IPS DF 4.7 (cell line): ENCODE measurements around the gene GRM4.

Experiments
- DNase-seq: peaks from one replicate; pipeline ENCODE4 v3.0.0-alpha.2; 2013; ENCODE audit warnings: low spot score; ENCODE audit errors: extremely low read depth

Gene GRM4

DNA sequence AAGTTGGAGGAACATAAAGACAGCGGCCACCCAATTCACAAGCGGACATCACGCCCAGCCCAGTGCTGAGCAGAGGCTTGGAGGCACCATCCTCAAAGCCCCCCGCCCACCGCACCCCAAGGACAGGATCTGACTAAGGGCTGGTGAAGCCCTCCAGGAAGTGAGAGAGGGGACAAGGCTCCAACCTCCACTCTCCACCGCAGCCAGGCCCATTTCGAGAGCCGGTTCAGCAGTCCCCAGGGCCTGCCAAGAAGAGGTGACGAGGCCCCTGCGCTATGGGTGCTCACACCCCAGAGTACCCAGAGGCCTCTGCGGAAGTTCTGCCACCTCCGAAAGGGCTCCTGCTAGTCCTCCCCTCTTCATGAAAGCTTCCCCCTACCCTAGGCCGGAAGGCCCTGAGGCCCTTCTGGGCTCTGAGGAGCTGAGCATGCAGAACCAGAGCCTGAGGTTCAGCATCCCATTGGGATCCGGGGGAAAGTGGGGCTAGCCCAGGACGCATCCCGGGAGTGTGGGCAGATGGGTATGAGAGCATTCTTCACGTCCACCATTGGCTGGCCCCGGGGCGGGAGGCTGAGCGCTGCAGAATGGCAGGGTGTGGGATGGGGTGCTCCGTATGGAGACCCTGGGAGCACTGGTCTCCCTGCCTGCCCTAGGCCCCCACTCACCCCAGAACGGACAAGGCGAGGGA lies 2.5 kb downstream of the GRM4 start:
- DNase-seq = no peak

DNA sequence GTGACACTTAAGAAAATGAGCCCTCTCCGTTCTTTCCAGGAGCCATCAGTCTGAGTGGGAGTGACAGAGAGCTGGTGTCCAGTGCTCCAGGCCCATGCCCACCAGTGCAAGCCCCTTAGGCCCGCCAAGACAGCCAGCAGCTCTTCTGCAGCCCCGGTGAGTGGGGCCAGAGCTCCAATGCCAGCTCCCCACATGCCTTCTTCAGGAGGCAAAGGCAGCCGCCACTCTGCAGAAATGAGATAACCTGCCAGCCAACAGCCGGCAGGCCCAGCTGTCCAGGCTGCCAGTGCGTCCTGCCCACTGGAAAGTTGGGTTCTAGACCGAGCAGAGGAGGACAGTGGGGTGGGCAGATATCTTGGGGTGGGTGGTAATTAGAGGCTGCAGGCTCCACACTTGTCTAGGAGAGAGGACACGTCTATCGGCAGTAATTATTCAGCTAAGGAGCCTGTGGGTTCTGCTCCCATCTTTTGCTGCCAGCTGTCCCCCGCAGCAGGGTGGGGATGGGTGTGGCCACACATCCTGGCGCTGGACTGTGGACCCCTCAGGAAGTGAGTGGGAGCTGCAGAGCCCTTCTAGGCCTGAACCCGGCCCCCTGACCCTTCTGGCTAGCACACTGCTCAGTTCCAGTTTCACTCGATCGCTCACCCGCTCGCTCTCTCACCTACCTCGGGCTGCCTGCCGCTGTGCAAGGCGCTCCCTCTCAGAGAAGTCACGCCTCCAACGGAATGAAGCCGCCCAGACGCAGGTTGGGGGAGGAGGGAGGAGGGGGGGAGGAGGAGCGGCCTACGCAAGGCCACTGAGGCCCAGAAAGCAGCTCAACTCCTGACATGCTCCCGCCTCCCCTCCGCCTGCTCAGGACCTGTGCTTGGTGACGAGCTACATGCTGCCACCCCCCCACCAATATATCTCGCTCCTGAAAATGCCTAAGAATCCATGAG lies 3.6 kb downstream of the GRM4 start:
- no peak for DNase-seq

DNA sequence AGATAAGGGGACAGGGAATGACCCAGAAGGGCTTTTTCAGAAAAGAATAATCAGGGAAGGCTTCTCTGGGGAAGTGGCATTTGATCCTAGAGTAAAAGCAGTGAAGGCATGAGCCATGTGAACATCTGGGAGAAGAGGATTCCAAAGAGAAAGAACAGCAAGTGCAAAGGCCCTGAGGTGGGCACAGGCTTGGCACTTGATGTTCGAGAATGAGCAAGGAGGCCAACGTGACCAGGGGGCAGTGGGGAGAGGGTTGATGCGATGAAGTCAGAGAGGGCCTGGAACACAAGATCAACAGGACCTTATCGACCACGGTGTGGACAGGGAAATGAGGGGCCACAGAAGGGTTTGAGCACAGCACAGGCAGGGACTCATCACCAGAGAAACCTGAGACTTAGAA lies 5.8 kb downstream of the GRM4 start:
- no peak for DNase-seq

DNA sequence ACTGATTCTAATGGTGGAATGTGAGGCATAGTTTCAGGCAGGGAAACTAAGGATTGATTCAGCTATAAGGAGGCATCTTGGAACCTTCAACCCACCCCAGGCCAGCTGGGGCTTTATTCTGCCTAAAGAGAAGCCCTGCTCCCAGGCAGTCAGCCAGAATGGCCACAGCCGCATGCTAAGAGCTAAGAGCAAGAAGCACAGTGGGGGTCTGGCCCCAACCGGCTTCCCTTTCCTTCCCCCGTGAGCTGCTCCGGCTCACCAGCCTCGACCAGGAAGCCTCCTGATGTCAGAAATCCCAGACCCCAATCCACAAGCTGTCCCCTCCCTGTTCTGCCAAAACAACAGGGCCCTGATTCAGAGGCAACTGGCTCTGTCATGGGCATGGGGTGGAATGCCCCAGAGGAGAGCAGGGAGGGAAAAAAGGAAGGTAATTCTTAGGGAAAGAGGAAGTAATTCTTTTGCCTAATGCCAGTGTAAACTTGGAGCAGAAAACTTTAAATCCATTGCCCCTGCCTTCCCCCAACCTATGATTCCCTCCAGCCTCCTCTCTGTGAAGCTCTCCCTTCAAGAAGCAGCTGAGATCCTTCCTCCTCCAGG lies 6.9 kb downstream of the GRM4 start:
- no peak for DNase-seq

DNA sequence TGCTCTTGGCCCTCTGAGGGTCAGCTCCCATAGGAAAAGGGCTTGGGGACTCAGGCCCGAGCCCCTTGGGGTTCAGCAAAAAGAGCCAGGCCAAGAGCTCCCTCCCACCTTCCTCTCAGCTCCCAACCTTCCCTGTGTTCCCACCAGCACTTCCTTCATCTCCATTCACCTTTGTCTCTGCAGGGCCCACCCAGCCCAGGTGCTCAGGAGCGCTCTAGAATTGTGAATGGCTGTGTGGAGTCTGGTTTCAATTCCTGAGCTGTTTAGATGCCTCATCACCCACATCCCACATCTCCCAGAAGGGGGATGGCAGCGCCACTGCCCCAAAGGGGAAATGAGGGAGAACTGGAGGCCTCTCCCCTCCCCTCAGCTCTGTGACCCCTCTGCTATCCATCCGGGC lies 7.7 kb downstream of the GRM4 start:
- no peak for DNase-seq

DNA sequence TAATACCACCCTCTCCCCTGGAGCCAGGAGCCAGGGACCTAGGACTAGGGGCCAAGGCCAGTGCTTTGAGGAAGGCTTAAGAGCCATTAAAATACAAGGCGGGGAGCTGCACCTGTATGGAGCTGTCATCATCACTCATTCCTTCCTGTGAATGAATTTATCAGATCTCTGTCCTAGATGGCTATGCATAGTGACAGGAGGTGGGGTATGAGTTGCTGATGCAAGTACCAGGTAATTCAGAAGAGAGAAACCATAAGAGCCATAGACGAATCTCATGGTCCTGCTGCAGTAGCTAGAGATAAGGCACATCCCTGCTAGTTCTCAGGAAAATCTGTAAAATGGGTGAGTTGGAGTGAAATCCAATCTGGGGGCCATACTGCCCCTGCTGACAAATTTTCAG lies 10.3 kb downstream of the GRM4 start:
- DNase-seq = no peak

DNA sequence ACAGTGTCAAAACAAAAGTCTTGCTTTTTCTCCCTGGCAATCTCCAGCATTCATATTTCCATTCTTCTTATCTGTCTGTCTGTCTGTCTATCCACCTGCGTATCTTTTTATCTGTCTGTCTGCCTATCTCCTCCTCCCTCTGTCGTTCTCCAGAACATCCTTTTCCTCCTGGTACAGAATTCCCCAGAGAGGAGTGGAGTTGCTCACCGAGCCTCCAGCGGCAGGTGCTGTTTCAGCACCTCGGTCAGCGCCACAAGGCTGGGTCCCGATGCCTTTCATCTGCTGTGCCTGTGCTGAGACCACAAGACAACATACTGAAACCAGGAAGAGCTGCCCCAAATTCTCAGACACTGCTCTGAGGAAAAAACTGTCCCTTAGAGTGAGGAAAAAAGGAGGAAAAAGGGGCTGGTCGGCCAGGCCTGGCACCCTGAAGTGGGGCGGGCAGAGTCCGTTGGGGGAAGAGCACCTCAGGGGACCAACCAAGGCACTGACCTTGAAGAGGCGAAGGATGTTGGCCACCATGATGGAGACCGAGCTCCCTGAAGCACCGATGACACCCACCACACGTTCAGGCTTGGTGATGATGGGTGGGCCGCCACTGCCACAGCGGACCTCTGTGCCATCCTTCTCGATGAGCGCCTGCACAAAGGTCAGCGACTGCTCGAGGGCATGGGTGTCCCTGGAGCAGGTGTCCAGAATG lies 13.3 kb downstream of the GRM4 start:
- DNase-seq = no peak

DNA sequence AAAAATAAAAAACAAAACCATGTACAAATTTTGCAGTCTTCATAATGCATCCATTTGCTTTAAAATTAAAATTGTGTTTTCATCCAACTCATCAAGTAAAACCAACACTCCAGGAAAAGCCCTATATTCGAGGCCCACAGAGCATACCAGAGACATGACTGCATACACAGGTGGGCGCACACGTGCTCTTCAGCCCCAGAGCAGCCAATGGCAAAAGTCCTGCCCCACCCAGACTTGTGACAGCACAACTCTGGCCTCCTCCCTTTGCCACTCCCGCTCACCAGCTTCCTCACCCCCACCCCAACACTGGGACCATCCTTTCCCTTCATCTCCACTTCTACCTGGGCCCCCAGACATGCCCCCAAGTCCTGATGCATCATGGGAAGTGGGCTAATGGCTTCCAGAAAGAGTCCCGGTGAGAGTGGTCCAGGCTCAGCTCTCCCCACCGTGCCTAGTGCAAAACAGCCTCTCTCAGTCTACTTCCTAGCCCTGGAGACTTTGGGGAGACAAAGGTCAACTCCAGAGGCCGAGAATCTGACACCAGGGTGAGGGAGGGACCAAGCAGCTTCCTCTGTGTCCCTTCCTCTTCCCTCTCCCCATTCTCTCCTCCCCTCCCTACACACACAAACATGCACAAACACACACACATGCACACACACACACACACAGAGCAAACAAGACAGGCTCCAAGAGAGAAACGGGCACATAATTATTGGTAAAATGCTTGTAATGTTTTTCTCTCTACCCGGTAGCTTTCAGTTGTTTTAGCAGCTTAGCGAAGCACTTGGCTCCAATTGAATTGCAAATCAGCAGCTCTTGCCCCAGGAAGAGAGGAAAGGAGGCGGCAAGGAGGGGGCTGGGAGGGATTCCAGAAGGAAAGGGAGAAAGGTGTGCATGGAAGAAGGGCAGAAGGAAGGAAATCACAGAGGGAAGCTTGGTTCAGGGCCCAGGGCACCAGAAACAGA lies 14.3 kb downstream of the GRM4 start:
- DNase-seq = no peak

DNA sequence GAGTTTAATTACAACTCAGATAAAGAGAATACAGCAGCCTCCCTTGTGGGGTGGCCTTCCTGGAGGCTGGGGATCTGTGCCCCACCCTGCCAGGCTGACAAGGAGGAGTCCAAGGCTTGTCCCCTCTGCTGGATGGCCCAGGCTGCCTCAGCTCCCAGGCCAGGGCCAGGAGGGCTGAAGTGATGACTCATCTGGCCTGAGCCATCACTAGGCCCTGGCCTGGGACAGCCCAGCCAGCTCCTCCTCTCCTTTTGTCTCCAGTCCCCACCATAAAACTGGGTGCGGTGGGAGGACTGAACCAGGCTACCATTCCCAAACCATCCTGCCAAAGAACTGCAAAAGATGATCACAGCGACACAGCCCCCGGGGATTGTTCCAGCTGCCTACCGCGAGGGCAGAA lies 15.0 kb downstream of the GRM4 start:
- DNase-seq = no peak

DNA sequence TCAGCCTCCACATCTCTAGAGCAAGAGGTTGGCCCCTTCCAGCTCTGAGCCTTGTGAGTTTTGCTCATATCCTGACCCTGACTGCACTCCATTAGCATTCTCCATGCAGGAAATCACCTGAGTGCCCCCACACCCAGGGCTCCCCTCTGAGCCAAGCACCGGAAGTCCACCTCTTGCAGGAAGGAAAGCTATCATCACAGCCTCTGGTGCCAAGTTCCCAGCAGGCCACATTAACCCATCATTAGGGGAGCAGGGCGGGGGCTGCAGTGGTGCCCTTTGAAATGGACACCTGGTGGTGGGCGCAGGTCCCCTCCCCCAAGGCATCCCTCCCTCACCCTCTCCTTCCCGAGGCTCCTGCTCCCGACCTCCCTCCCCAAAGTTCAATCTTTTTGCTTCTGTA lies 16.1 kb downstream of the GRM4 start:
- no peak for DNase-seq

DNA sequence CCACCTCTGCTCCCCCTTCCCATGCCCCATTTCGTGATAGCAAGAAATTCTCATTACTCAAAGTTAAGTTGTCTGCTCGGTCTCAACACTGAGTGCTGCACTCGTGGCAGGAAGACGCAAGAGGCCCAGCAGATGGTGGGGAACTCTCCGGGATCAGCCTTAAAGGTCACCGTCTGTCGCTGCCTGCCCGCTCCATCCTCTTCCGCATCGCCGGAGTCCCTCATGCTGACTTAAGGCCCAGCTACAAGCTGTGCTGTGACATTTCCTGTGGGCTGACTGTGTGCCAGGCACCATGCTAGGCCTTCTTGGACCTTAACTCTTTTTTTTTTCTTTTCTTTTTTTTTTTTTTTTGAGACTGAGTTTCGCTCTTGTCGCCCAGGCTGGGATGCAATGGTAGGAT lies 17.8 kb downstream of the GRM4 start:
- no peak for DNase-seq

DNA sequence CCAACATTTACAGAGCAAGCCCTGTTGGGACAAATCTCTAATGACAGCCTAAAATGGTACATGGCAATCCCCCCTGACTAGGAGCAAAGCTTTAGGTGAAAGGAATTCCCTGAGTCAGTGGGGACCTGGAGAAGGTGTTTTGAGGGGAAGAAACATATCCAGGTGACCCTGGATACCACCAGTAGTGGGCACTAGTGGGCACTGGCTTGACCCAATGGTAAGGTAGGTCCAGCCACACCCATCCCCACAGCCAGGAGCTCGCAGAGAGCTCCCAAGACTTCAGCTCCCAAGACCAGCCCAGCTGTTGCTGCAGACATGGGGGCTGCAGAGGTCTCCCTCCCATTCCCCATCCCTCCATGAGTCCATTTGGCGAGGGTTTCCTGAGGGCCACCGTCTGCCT lies 19.5 kb downstream of the GRM4 start:
- no peak for DNase-seq

DNA sequence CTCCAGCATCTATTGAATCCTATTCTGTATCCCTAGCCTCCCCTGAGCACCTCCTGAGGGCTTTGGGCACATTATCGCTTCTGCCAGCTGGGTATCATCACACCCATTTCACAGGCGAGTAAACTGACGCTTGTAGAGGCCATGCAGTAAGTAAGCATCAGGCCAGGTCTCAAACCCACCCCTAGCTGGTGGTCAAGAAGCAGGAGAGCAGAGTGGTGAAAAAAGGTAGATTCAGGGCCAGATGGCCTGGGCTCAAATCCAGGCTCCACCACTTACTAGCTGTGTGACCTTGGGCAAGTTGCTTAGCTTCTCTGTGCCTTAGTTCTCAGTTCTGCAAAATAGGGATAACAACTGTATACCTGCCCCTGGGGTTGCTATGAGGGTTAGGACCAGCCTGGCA lies 19.9 kb downstream of the GRM4 start:
- DNase-seq = no peak

DNA sequence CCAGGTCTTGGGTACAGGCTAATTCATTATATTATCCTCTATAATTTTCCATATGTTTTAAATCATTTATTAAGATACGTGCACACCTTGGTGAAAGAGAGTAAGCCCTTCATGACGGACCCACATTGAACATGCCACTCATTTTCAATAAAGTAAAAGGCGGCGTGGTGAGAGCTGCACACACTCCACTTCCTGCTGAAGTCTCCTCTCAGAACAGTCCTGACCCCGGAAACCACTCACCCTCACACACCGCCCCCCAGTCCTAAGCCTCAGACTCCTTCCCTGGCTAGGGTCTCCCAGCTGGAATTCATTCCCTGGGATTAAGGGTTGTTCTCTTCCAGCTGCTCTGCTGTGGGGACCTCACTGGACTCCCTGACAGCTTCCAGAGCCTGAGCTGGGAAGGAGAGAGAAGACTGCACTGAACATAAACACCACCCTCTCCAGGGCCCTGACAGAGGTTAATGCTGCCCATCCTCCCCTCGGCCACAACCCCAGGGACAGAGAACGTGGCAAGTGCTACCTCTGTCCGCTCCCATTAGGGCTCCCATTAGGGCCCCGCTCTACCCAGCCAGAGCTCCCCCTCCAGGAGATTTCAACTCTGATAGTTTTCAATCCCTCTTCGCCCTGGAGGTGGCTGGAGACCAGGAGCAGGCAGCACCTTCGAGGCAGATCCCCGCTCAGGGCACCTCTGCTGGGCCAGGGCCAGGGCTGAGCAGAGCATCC lies 24.8 kb downstream of the GRM4 start:
- DNase-seq = no peak

DNA sequence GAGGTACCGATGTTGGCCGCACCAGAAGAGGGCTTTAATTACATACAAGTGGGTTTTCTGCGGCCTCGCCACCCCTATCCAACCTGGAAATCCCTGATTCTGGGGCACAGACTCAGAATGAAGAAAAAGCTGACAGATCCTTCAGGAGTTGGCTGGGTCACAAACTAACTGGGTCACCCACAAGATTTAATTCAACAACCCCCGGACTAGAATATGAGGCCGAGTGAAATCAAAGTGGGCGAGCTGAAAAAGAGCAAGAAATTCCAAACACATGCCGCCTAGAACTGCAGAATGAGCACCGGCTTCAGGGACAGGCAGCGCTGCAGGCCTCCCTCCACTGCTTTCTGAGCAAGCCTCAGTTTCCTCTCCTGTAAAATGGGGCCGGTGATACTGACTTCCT lies 30.0 kb downstream of the GRM4 start:
- no peak for DNase-seq

DNA sequence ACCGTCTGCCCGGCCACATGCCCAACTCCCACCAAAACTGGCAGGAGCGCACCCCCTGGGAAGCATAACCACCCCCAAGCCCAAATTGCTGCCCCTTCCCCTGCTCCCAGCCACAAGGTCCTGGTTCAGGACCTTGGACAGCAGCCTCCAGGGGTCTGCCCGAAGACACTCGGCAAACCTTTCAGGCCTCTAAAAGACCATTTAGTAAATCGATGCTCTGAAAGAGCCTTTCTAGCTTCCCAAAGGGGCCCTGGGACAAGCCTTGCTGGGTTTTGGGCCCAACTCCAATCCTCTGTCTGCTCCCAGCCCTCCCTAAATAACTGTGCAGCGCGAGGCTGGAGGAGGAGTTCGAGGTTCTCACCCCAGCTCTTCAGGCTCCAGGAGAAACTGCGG lies 30.5 kb downstream of the GRM4 start:
- DNase-seq = no peak

DNA sequence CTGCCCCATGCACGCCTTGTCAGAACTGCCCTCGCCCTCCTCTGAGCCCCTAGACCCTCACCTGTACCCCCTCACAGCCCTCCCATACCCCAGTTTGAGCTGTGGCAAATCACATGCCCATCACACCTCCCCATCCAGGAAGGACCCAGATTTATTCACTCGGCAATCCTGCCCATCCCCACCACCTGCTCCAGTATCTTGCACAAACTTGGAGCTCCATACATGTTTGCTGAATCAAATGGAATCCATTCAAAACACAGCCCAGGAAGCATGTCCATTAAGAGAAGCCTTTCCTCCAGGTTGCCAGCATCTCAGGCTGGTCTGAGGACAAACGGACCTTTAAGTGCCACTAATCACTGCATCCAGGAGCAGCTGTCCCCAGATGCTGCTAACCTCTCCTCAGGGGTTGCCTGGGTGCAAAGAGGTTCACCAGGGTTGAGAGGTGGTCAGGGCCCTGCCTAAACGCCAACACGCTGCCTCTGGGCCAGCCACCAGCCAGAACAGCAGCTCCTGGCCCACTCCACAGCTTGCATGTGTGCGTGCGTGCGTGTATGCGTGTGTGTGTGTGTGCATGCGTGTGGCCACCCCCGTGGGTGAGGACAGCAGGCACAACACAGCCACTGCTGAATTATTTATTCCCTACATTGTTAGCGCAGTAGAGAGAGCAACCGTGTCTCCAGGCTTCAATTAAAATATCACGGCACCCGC lies 31.0 kb downstream of the GRM4 start:
- no peak for DNase-seq

DNA sequence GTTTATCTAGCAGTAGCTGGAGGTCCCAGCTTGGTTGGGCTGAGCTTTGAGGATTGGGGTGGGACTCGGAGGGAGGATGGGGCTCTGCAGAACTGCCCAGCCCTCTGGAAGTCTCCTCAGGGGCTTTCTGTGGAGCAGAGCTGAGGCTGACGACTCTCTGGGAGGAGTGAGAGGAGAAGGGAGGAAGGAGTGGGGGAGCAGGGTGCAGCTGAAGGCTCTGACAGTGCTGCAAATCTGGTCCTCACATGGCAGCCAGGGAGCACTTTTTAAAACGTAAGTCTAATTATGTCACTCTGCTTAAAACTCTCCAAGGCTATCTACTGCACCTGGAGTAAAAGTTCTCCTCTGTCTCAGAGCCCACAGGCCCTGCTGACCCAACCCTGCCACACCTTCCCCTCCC lies 32.4 kb downstream of the GRM4 start:
- no peak for DNase-seq

DNA sequence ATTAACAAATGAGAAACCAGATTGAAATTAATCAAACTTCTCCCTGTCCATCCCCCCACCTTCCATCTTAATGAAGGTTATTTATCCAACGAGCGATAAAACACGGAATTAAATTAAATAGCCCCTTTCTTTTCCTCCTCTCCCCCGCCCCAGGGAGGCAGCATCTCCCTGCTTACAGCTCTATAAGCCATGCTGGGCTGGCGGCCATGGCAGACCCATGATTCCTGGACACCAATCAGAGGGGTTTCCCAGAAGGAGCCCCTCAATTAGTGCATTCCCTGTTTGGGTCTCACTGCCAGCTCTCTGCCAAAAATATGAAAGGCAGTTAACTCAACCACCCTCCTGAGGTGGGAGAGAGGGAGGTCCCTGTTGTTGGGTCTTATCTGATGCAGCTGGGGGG lies 33.8 kb downstream of the GRM4 start:
- no peak for DNase-seq
